ENCODE data around the gene SPEG.

The SPEG gene

DNA sequence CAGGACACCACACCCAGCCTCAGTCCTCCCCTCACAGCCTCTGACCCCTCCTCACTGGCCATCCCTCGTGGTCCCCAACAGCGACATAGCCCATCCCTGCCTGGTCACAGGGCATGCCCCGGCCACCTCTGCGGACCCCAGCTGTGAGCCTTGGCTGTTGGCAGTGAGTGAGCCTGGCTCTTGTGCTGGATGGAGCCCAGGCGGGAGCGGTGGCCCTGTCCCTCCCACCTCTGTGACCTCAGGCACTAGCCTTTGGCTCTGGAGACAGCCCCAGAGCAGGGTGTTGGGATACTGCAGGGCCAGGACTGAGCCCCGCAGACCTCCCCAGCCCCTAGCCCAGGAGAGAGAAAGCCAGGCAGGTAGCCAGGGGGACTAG is 8.6 kb upstream of the SPEG start:
- DNase-seq: peak; percentile 49

DNA sequence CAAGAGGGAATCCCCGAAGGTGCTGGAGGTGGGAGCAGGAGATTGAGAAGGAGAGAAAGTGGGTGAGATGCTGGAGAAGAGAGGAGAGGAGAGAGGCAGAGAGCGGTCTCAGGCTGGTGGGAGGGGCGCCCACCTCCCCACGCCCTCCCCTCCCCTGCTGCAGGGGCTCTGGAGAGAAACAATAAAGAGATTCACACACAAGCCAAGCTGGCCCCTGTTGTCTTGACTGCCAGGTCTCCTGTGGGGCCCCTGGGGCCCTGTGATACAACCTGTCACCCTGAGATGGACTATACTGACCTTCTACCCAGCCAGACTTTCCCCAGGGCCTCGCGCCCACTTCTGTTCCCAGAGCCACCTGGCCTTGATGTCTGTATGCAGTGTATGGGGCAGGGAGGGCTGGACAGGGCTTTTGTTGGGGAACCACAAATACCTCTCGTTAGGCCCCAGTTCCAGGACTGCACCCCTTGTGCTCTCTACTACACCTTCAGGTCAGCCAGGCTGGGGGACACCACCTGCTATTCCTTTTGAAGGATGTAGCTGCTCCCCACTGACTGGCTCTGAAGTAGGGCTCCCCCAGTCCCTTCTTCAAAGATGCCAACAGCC is 8.0 kb upstream of the SPEG start:
- no peak for DNase-seq

DNA sequence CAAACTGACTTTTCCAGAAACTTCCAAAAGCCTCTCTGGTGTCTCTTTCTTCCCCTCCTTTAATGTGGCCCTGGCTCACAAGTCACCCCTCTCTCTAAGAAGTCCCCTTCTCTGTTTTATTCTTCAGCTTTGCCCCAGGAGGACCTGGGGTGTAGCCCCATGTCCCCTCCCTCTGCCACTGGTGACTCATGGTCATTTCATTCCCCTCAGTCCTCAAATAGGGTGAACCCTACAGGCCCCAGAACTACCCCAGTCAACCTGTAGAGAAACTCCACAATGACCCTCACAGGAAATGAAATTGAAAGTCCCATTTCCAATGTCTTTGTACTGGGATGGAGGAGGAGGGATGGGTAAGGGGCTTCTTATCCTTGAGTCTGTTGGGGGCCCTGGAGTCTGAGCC is 6.2 kb upstream of the SPEG start:
- DNase-seq: no peak

DNA sequence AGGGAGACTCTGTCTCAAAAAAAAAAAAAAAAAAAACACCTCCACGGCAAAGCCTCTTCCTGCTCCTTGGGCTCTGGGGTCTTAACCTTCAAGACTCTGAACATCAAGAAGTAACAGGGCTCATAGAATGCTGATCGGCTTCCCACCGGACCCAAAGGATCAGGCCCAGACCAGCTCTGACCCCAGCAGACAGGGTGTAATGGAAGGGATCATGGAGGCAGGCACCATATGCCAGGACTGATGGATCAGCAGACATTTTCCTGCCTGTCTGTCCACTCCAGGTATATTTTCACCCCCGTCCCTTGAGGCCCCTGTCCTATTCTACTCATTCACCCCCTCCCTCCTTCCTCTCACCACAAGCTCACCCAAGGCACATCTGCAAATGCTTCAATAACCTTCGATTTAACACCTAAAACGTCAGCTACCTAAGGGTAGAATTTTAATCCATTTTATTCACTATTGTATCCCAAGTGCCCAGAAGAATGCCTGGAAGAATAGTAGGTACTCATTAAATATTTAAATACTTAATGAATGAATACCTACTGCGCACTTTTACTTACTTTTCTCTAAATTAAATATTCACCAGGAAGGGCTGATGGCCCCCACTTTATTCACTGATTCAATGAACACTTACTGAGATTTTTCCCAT is 4.6 kb upstream of the SPEG start:
- DNase-seq: no peak

DNA sequence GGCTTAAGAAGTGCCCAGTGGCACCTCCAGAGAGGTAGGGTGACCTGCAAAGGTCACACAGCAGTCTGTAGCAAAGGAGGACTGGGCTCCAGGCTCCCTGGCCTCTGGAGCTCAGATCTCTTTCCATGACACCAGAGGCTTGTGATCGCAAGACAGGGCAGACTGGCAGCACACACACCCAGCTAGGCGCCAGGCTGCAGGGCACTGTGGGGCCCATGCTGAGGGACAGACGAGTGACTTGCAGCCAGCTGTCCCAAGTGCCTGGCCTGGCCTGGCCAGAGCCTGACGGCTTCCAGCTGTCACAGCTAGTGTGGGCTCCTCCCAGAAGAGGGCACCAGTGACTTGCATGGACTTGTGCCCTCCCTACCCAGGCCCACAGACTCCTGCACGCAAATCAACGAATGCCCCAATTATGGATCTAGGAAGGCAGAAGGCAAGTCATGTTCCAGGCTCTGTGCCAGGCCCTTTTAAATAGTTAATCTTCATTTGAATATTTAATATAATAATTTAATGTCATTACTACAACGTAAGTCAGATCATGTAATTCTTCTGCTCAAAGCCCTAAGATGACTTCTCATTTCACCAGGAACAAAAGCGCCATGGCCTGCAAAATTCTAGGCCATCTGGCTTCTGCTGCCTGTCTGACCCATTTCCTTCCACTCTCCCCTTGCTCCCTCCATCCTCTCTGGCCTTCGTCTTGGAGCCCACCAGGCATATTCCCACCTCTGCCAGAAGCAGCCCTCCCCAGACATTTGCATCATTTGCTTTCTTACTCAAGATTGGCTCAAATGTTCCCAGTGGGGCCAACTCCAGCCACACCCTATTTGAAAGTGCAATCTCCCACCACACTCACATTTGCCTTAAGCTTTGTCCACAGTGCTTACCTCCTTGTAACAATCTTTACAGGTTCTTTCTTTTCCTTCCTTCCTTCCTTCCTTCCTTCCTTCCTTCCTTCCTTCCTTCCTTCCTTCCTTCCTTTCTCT is 3.7 kb upstream of the SPEG start:
- DNase-seq: peak; percentile 76

DNA sequence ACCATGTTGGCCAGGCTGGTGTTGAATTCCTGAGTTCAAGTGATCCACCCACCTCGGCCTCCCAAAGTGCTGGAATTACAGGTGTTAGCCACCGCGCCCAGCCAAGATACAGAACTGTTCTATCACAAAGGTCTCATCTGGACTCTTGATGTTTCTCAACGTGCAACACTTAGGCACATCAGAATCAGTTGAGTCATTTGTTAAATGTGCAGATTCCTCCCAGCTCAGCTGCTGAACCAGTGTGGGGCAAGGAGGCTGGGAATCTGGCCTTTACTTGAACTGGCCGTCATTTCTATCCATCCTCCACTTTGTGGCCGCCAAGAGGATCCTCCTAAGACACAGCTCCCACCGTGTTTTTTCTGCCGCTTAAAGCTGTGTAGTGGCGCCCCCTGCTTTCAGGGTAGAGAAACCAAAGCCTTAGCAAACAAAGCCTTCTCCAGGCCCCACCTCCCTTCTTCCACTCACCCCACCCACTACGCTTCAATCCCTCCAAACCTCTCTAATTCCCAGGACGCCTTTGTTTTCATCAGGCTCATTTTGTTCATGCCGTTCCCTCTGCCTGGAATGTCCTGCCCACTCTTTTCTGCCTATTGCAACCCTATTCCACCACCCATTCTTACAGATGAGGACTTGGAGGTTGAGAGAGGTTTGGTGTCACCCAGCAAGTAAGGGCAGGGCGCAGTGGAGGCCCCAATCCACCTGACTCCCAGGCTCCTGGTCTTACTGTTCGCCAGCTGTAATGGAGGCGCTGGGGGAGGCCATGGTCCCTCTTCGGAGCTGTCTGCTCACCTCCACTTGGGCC is 776 bp upstream of the SPEG start:
- DNase-seq: peak; percentile 85

DNA sequence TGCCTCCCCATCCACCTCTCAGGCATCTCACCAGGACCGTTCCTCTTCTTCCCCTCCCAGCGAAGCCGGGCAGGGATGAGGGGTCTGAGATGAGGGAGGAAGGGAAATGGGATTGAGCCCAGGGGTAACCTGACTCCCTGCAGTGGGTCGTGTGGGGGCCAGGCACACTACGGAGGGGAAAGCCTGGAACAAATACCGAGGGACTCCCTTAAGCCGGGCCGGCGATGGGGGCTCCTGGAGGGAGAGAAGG is 250 bp upstream of the SPEG start:
- peak; percentile 64 for DNase-seq

DNA sequence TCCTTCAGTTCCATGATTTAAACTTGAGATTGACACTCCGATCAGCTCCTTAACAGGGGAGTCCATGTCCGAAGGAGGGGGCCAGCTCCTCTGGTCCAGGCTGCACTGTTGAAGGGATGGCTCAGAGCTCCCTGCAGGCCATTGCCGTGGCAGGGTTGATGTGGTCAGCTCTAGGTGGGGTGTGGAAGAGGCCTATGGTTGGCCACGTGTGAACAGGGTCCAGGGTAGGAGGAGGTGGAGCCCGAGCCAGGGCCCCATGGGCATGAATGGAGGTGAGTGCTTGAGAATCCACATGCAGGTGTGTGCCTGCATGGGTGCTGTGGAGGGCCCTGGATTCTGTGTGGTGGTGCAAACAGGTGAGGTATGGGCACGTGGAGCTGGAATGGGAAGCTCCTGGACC is 1.1 kb downstream of the SPEG start:
- no peak for DNase-seq

DNA sequence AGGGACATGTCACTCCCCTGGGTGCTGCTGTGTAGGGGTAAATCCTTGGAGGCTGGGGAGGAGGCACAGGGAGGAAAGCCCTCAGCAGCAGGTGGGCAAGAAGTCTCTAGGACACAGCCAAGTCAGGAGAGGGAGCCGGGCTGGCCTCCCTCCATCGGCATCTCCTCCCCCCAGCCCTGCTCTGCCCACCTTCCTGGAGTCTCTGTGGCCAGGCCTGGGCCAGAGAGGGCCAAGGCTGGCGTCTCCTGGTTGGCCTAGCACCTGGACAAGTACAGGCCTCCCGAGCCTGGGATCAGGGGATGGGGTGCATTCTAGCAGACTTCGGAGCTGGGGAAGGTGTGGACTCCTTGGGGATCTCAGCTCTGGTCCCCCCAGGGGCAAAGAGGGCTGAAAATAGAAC is 1.8 kb downstream of the SPEG start:
- no peak for DNase-seq

DNA sequence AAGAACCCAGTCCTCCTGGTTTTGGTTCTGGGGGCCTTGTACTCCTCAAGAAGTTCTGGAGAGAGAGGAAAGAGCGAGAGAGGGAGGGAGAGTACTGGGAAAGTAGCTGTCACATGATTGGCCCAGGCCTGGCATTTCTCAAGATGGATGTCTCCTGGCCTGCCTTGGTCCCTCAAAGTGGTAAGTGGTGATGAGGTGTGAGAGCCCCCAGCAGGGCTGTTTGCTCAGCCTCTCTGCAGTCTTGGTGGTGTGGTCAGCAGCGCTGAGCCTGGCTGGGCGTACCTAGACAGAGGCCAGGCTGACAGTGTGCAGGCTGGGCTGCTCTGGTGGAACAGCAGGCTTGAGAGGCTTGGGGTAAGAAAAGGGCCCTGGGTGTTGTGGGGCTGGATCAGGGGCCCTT is 2.5 kb downstream of the SPEG start:
- DNase-seq: peak; percentile 66

DNA sequence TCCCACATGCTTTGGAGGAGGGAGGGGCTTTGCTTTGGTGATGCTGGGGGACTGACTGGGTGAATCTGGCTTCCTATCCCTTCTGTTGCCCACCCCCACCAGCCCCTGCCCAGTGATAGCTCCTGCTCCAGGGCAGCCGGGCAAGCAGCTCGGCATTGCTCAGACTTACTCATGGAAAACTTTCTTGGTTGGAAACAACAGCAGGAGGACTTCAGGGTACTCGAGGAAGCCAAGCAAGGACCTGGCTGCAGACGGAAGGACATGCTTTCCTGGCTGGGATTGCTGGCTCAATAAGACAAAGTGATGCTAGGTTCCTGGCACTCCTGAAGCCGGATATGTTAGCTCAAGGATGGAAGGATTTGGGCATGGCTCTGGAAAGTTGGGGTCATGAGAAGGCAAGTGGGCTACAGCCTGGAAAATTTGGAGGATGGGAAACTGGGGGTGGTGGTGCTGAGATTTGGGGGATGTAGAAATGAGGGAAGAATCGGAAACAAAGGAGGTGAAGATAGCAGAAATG is 3.1 kb downstream of the SPEG start:
- no peak for DNase-seq

DNA sequence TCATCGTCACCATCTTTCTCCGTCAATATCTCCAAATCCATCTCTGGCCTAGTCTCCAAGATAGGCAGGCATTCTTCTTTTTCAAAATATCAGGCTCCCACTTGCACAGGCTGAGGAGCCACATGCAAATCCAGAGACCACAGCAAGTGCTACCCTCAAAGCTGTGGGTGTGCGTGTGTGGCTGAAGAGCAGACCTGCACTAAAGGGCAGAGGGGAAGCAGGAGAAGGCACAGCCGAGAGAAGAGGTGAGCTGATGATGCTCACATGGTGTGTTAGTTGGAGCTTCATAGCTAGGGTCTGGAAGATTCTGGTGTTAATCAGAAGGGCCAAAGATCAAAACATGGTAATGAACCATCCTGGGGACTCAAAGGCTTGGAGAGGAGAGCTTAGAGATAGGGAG is 3.8 kb downstream of the SPEG start:
- no peak for DNase-seq

DNA sequence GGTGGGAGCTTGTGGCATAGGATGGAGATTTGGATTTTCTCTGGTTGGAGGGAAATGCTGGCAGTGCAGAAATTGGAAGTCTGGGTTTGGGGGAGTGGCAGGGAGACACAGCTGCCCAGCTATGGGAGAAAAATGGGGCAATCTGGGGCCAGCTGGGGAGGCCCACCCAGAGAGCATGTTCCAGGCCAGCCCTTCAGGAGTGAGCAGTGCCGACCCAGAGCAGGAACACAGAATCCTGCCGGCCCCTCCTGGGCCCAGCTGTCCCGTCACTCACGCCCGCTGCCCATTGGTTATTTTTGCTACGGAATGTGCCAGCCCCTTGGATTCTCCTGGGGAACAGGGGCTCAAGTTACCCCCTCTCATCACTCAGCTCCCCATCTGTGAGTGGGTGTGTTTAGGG is 4.9 kb downstream of the SPEG start:
- DNase-seq: no peak

DNA sequence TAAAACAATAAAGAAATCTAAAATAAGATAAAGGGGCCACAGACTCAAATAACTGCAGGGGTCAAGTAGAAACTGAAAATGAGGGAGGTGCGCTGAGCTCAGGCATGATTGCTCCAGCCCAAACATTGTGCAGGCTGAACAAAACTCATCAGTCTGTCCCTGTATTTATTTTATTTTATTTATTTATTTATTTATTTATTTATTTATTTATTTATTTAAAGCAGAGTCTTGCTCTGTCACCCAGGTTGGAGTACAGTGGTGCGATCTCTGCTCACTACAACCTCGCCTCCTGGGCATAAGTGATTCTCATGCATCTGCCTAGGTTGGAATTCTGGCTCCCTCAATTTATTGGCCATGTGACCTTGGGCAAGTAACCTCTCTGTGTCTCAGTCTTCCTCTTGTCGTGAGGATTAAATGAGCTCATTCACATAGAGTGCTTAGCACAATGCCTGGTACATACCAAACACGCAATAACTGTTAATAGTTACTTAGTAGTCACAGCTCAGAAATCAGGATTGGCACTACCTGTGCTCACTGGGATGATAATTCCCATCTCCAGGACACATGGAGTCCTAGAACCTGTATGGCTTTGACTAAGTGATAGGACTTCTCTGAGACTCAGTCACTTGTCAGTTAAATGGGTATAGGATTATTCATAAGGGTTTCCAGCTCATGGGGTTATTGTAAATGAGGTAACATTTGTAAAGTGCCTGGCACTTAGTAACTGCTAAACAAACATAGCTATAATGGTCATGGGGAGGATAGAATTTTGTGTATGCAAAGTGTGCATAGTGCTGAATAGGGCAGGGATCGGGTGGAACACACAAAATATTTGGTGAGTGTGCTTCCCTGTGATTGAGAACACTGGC is 6.0 kb downstream of the SPEG start:
- no peak for DNase-seq

DNA sequence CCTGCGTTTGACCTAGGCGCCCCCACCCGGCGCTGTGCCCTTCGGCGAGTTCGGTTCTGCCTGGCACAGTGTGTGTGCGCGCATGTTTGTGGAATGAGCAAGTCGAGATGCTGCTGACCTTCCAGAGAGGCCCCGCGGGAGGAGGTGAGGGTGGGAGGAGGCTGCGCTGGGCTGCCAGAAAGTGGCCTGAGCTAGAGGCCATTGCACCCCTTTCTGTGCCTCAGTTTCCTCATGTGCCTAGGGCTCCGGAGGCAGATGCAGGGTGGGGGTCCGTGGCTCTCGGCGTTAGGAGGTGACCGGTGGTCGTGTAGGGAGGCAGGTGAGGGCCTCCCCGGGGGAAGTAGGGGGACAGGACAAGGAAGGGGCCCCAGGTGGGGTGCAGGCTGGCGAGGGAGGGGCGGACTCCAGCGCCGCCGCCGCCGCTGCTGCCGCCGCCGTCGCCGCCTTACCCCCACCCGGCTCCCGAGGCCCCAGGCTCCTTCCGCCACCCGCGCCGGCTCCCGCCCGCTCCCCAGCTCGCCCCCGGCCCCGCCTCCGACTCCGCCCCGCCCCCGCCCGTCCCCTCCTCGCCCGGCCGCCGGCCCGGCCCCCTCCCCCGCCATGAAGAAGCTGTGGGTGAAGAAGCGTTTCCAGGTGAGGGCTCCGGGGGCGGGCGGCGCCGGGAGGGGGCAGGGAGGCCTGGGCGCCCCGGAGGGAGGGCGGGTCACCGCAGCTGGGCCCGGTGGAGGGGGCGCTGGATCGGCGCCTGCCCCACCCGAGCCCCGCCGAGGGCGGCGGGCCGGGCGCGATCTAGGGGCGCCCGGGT is 7.0 kb downstream of the SPEG start:
- DNase-seq: peak; percentile 73

DNA sequence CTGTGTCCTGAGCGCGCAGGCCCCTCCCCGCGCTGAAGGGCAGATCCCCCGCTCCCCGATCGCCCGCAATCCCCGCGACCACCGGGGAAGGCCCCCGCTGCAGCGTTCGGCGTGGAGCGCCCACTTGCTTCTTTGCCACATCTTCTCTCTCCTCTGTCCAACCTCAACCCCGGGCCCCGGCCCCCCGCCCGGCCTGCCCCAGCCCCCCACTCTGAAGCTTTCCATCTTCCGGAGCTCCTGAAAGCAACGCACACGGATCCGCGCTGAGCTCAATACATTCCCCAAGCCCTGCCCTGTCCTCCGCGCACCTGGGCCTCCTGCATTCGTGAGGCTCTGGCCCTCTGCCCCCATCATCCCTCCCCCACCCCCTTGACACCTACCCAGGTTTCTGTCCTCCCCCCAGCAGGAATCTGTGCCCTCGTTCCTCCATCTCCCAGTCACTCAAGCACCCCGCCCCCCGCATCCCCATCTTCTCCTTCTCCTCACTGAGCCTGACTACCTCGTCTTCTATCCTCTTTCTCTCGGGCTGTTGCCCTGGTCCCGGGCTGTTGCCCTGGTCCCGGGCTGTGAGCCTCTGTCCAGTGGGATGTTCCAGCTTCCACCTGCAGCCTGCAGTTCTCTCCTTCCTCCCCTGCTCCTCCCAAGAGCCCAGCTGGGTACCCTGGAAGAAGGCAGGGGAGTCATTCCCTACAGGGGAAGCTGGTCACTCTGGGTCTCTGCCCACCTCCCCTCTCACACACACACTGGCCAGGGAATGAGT is 7.8 kb downstream of the SPEG start:
- DNase-seq: no peak

DNA sequence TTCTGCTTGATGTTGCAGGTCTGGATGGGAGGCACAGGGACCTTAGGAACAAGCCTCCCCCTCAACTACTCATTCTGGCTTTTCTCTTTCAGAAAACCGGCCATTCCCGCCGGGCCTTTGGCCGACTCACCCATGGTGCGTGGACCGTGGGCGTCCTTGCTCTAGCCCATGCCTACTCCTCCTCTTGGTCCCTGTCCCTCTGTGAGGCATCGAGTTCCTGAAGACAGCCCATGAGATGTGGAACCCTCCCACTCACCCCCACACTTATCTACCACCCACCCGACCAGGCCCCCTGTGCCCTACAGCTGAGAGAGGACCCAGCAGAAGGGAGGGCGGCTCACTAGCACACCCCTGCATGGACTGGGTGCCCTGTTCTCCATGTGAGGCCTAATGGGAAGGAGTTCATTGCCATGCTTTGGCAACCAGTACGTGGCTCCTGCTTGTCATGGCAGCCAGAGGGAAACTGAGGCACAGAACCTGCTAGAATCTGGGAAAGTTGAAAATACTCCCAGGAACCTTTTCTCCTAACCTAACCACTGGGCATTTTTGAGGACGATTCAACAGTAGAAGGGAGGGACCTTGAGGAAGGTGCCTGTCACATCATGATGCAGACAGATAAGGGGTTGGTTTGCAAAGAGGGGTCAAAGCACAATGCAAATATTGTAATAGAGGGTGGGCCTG is 8.5 kb downstream of the SPEG start:
- DNase-seq: no peak

DNA sequence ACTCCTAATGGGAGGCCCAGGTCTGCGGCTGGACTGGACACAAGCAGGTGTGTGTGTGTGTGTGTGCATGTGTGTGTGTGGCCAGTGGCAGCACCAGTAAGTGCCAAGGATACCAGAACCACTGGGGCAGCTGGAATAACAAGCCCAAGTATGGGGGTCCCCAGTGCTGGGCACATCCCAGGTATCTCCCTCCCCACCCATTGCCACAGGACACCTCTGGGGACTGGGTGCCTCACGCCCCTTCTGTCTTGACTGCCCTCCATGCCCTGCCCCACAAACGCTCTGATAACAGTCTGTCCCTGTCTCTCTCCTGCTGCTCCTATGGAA is 9.0 kb downstream of the SPEG start:
- no peak for DNase-seq

DNA sequence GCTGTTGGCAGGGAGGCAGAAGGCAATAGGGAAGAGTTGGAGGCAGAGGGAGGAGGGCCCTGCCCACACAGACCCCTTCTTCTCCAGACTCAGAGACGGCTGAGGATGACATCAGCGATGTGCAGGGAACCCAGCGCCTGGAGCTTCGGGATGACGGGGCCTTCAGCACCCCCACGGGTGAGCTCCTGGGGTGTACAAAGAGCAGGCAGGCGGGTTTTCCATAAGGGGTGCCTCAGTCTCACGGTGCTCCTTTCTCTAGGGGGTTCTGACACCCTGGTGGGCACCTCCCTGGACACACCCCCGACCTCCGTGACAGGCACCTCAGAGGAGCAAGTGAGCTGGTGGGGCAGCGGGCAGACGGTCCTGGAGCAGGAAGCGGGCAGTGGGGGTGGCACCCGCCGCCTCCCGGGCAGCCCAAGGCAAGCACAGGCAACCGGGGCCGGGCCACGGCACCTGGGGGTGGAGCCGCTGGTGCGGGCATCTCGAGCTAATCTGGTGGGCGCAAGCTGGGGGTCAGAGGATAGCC is 10.0 kb downstream of the SPEG start:
- no peak for DNase-seq

DNA sequence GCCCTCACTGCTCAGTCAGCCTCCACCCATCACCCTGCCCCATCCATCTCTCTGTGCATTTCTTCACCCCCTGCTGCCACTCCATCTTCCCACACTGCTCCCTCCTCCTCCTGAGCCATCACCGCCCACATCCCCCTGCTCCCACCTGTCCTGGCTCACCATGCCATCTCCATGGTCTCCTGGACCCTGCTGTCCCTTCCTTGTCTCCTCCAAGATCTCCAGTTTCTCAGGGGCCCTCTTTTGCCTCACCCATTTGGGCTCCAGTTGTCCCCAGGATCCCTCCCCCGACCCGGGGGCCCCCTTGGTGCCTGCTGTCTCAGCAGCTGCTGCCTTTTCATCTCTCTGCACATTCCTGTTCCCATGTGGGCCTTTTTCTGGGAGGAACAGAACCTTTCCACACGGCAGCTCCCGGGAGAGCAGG is 10.6 kb downstream of the SPEG start:
- DNase-seq: no peak
